Small intestine (tissue), 7 donors: ENCODE data around the gene PEMT. TPM values are rescaled to one million over a fixed set of nuclear protein-coding genes. Genes with fewer than 3 reads are reported as not detected.

Experiments
- DNase-seq, 2 donors: peaks; one replicate each; pipeline versions ENCODE4 v3.0.0 to v3.0.0-alpha.2; 2013
- FAIRE-seq: peaks from 2 replicates; lab custom pipeline; 2012; peaks lifted over from hg19 to GRCh38; lab: Jason Lieb, UNC
- H3K27ac ChIP-seq, 3 donors: one replicate each; pipeline ENCODE4 v1.5.1; 2013; ENCODE audit warnings: low read length in 2 of 3, mild to moderate bottlenecking in 2 of 3, control low read depth in 1 of 3, inconsistent platforms in 1 of 3, low read depth in 1 of 3, moderate library complexity in 1 of 3
- H3K27me3 ChIP-seq, 3 donors: one replicate each; pipeline ENCODE4 v1.6.1; 2013; ENCODE audit warnings: low read length in 3 of 3, inconsistent platforms in 1 of 3; ENCODE audit not compliant: control insufficient read depth in 3 of 3, insufficient read depth in 3 of 3
- H3K36me3 ChIP-seq, 3 donors: one replicate each; pipeline ENCODE4 v1.6.1; 2013; ENCODE audit warnings: low read length in 3 of 3, inconsistent platforms in 1 of 3, low read depth in 1 of 3, mild to moderate bottlenecking in 1 of 3, moderate library complexity in 1 of 3; ENCODE audit not compliant: control insufficient read depth in 3 of 3, insufficient read depth in 2 of 3
- H3K4me1 ChIP-seq, 3 donors: one replicate each; pipeline ENCODE4 v1.6.1; 2013; ENCODE audit warnings: low read length in 2 of 3, inconsistent platforms in 1 of 3, low read depth in 1 of 3, mild to moderate bottlenecking in 1 of 3, moderate library complexity in 1 of 3; ENCODE audit not compliant: control insufficient read depth in 3 of 3, insufficient read depth in 2 of 3
- H3K4me3 ChIP-seq, 3 donors: one replicate each; pipeline ENCODE4 v1.5.1; 2013; ENCODE audit warnings: low read length in 3 of 3, control low read depth in 1 of 3, inconsistent platforms in 1 of 3, low read depth in 1 of 3, mild to moderate bottlenecking in 1 of 3, moderate library complexity in 1 of 3
- H3K9me3 ChIP-seq, 2 donors: one replicate each; pipeline ENCODE4 v1.6.1; 2013; ENCODE audit warnings: low read depth in 1 of 2, low read length in 1 of 2; ENCODE audit not compliant: control insufficient read depth in 2 of 2, insufficient read depth in 1 of 2
- WGBS, 3 donors: extraction: QIAGEN DNeasy Blood & Tissue Kit; methylation state at CpG; one replicate each; pipeline ENCODE4 v1.1.7; 2013; 5-methylcytosine and 5-hydroxymethylcytosine counted together
- polyA plus RNA-seq, 4 donors: library from polyadenylated mRNA; stranded (reverse) in 3 of 4; unstranded in 1 of 4; fragments of 200-250 nt in 3 of 4; fragments of 120-200 nt in 1 of 4; gene quantifications; one replicate each; pipeline versions ENCODE4 v1.2.1 to v1.2.3, GENCODE V29; 2013
- donor health status: healthy with polysubstance abuse.
- donor health status: control.
- donor health status: control.
- donor health status: Bipolar disorder and iron deficiency.
- donor health status: healthy.

Gene PEMT
- polyA plus RNA-seq, 4 donors = 23.0 to 42.0 (median 32.8) TPM

GRCh38 chr17:17558431-17558830 lies 33.1 kb downstream of the PEMT start:
- WGBS, 3 donors = 91 to 94% (median 94%) methylated on average over 7 to 8 of the region's 8 CpGs
- H3K27ac ChIP-seq = no peak overlapping the region
- no peak for FAIRE-seq

GRCh38 chr17:17557796-17558195 lies 33.7 kb downstream of the PEMT start:
- DNase-seq (no peak), FAIRE-seq (no peak)
- WGBS, 3 donors = 91% methylated on average over 9 of the region's 9 CpGs
- H3K27me3 ChIP-seq = no peaks in the 10 kb centered on the region
- no peak overlapping the region for H3K4me3 ChIP-seq
- H3K27ac ChIP-seq = no peak overlapping the region
- H3K36me3 ChIP-seq = peaks cover 0 to 23% (median 0%) of the 10 kb centered on the region in 3 donors
- no peaks in the 10 kb centered on the region for H3K9me3 ChIP-seq
- H3K4me1 ChIP-seq = no peaks in the 10 kb centered on the region

More at GRCh38 chr17:17558431-17558830, 33.1 kb downstream of the PEMT start:
- DNase-seq = no peak
- no peak overlapping the region for H3K4me3 ChIP-seq
- H3K27me3 ChIP-seq = no peaks in the 10 kb centered on the region
- peaks cover 0 to 20% (median 0%) of the 10 kb centered on the region in 3 donors for H3K36me3 ChIP-seq
- no peaks in the 10 kb centered on the region for H3K9me3 ChIP-seq
- peaks cover 0 to 4% (median 0%) of the 10 kb centered on the region in 3 donors for H3K4me1 ChIP-seq

- Histone ChIP-seq H3K27me3 (no peaks in the 10 kb centered on the region), H3K9me3 (no peaks in the 10 kb centered on the region), H3K4me1 (peaks cover 0 to 2% (median 0%) of the 10 kb centered on the region in 3 donors), H3K4me3 (no peak overlapping the region), H3K27ac (no peak overlapping the region), H3K36me3 (peaks cover 0 to 17% (median 0%) of the 10 kb centered on the region in 3 donors)
- DNase-seq (no peak), FAIRE-seq (no peak)
- 89 to 96% (median 91%) methylated on average over 4 of the region's 4 CpGs for WGBS, 3 donors
Measured at GRCh38 chr17:17556671-17557070, 34.8 kb downstream of the PEMT start.

GRCh38 chr17:17555906-17556305 lies 35.6 kb downstream of the PEMT start:
- WGBS, 3 donors = 89 to 96% (median 92%) methylated on average over 8 of the region's 8 CpGs
- H3K9me3 ChIP-seq = no peaks in the 10 kb centered on the region
- H3K4me3 ChIP-seq = no peak overlapping the region

GRCh38 chr17:17555151-17555550 lies 36.4 kb downstream of the PEMT start:
- peaks cover 0 to 16% (median 0%) of the 10 kb centered on the region in 3 donors for H3K4me1 ChIP-seq
- 96 to 97% (median 96%) methylated on average over 9 of the region's 9 CpGs for WGBS, 3 donors
- peaks cover 0 to 10% (median 0%) of the 10 kb centered on the region in 3 donors for H3K36me3 ChIP-seq
- DNase-seq (no peak), FAIRE-seq (no peak)
- H3K27ac ChIP-seq = no peak overlapping the region
- no peak overlapping the region for H3K4me3 ChIP-seq
- no peaks in the 10 kb centered on the region for H3K9me3 ChIP-seq
- no peaks in the 10 kb centered on the region for H3K27me3 ChIP-seq

More at GRCh38 chr17:17555906-17556305, 35.6 kb downstream of the PEMT start:
- Histone ChIP-seq H3K27ac (no peak overlapping the region), H3K27me3 (no peaks in the 10 kb centered on the region), H3K4me1 (peaks cover 0 to 10% (median 0%) of the 10 kb centered on the region in 3 donors), H3K36me3 (peaks cover 0 to 11% (median 0%) of the 10 kb centered on the region in 3 donors)
- no peak for FAIRE-seq
- no peak for DNase-seq

- no peak overlapping the region for H3K27ac ChIP-seq
- no peak for DNase-seq
- no peak for FAIRE-seq
- WGBS, 3 donors = 92 to 95% (median 95%) methylated on average over 17 of the region's 17 CpGs
- H3K9me3 ChIP-seq = no peaks in the 10 kb centered on the region
- H3K36me3 ChIP-seq = peaks cover 0 to 10% (median 0%) of the 10 kb centered on the region in 3 donors
- H3K4me1 ChIP-seq = peaks cover 0 to 16% (median 0%) of the 10 kb centered on the region in 3 donors
- no peak overlapping the region for H3K4me3 ChIP-seq
- no peaks in the 10 kb centered on the region for H3K27me3 ChIP-seq
Measured at GRCh38 chr17:17554266-17554665, 37.2 kb downstream of the PEMT start.

- DNase-seq = no peak
Measured at GRCh38 chr17:17553217-17554195, 38.0 kb downstream of the PEMT start.

GRCh38 chr17:17552351-17553216 lies 38.9 kb downstream of the PEMT start:
- FAIRE-seq = no peak

More at GRCh38 chr17:17553217-17554195, 38.0 kb downstream of the PEMT start:
- FAIRE-seq = no peak
- Histone ChIP-seq H3K36me3 (peaks cover 0 to 10% (median 0%) of the 10 kb centered on the region in 3 donors), H3K4me3 (no peak overlapping the region), H3K4me1 (peaks cover 0 to 16% (median 0%) of the 10 kb centered on the region in 3 donors), H3K27ac (no peak overlapping the region), H3K9me3 (no peaks in the 10 kb centered on the region), H3K27me3 (no peaks in the 10 kb centered on the region)
- WGBS, 3 donors = 94 to 96% (median 94%) methylated on average over 27 to 30 of the region's 30 CpGs

More at GRCh38 chr17:17552351-17553216, 38.9 kb downstream of the PEMT start:
- Histone ChIP-seq H3K9me3 (no peaks in the 10 kb centered on the region), H3K27me3 (no peaks in the 10 kb centered on the region), H3K36me3 (peaks cover 0 to 12% (median 0%) of the 10 kb centered on the region in 3 donors), H3K4me3 (no peak overlapping the region), H3K27ac (no peak overlapping the region), H3K4me1 (peaks cover 0 to 22% (median 0%) of the 10 kb centered on the region in 3 donors)
- WGBS, 3 donors = 92 to 94% (median 93%) methylated on average over 27 of the region's 27 CpGs
- no peak for DNase-seq
